ENCODE data around the gene OR13J1.
A peak's percentile ranks its signal among the peaks of the same experiment; 100 is the strongest.

OR13J1 gene

DNA sequence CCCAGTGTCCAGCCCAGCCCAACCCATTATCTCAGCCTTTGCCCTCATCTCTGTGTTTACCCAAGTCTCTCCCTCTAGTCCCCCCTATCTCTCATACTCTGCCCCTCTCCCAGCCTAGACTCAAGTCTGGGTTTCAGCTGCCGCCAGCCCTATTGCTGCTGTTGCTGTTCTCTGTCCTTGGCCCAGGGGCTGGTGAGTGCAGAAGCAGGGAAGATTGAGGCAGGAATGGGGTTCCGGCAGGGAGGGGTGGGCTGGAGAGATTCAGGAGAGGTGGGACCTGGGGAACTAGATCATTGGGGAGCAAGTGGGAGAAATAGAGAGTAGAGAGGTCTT is 40.5 kb downstream of the OR13J1 start:
- no peak for DNase-seq

DNA sequence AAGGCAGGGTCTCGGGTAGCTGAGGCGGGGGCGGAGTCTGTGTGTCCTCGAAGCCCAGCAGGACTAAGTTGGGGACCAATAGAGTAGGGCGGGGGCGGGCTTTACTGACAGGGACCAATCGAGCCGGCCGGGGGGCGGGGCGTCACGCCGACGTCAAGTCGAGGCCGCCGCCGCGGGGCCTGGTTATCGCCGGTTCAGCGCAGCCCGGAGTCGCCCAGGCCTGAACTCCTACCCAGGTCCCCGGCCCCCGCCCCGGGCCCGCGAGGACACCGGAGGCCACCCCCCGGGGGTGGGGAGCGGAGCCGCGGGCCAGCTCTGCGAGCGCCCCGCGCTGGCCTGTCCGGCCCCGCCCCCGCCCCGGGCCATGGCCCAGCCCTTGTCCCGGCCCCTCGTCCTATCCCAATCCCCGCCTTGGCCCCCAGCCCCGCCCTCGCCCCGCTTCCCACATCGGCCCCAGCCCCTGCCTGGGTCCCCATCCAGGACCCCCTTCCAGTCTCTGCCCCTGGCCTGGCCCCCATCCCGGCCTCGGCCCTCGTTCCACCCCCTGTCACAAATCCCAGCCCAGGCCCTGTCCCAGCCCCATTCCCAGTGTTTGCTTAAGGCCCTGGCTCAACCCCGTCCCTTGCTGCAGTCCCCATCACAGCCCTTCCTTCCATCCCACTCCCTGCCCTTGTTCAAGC is 41.0 kb downstream of the OR13J1 start, which contains the start of gene TMEM8B:
Gene TMEM8B (plus strand): TSS at position 145 of the 680 bp plus-strand sequence. CDS start 220 bp downstream, at position 365.
- peak; percentile 97 for DNase-seq

DNA sequence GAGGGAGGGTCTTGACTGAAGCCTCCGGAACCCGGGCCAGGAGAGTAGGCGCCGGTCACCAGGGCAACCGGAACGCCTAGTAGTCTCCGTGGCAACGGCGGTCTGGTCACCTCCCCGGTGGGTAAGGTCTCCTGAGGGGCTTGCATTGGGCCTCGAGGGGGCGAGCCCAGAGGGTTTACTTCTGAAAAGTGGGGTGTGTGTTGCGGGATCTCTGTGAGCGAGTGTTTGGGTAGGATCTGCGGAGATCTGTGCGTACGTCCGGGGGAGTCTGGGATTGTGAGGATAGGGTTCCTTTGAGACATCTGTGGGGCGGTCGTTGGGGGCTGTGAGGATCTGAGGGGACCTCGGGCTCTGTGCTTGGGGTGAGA is 41.5 kb downstream of the OR13J1 start, which contains the start of gene FAM221B:
Gene FAM221B (minus strand): TSS at position 17 of the 368 bp plus-strand sequence. CDS start 2,571 bp downstream, outside the sequence.
- no peak for DNase-seq

DNA sequence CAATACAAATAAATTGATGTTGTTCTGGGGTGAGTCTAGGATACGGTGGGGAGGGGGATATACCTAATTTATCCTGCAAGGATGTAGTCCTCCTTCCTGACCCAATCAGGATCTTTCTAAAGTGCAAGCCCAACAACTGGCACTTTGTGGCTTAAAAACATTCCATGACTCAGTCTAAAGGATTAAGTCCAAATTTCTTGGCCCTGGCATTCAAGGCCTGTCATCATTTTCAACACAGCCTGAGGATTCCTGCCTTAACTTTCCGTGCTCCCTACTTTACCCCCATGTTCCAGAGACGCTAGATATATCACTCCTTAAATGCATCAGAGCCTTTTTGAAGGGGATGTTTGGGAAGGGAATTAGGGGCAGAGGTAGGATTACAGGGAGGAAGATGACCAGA is 42.7 kb downstream of the OR13J1 start:
- DNase-seq: no peak

DNA sequence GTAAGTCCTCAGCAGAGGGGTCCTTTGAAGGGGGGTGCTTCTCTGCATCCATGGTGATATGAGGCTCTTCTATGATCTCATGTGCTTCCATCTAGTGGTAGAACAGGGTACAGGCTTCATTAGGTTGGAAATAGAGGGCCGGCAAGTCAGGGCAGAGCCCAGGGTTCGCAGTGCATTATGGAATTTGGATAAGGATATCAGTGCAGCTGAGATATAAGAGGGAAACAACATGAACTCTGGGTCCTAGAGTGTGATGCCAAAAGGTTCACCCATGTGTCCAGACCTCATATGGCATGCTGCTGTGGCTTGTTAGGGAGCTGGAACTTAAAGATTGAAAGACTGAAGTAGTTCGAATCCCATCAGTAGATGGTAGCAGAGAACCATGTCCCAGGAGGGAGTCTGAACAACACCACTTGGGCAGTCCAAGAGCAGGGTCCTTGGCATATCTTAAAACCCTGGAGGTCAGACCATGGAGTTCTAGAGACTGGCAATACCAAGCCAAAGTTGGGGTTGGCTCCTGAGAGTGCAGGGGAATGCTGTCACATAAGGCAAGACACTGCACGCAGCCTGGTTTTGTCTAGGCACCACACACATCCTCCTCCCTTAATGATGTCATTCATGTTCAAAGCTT is 44.0 kb downstream of the OR13J1 start:
- no peak for DNase-seq

GRCh38 chr9:35822926-35823325 is 47.3 kb downstream of the OR13J1 start:
- no peak for DNase-seq

DNA sequence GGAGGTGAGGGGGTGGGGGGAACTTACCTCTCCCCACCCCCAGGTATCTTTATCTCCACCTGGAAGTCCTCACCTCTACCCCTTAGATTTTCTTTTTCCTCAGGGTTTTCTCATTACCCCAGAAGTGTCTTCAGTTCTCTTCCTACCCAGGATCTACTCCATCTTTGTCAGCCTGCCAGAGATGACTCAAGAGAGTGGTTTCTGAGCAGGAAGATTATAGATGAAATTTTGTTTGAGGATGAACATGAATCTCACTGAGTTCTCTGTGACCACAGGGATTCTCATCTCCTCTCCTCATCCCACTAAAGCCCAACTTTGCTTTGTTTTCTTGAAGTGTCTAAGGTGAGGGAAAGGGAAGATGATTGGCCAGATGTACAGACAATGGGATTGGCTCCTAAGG is 50.1 kb downstream of the OR13J1 start:
- DNase-seq: no peak
